Keratinocyte (primary cell): ENCODE measurements around the gene ZFP3.

Experiments used
- CTCF ChIP-seq, 3 experiments: IDR thresholded peaks in 1 of 3; conservative IDR thresholded peaks in 1 of 3; optimal IDR thresholded peaks in 1 of 3; 2 replicates in 2 of 3; 3 replicates in 1 of 3; pipeline versions ENCODE3 to v1.5.1; 2011; ENCODE audit warnings: low read length in 3 of 3, mild to moderate bottlenecking in 3 of 3, moderate library complexity in 2 of 3, control low read depth in 1 of 3, inconsistent platforms in 1 of 3; ENCODE audit not compliant: insufficient read depth in 2 of 3; ENCODE audit errors: extremely low read depth in 1 of 3
- EZH2 ChIP-seq: IDR thresholded peaks from one replicate; pipeline ENCODE4 v1.6.1; 2012; ENCODE audit warnings: inconsistent platforms, mild to moderate bottlenecking, low read length, moderate library complexity

GRCh38 chr17:5080591-5080990 is 2.3 kb downstream of the ZFP3 start:
- TF ChIP-seq CTCF (optimal IDR thresholded peaks at IDR 0.05 in 1 of 3, IDR thresholded peaks at IDR 0.05 in 1 of 3, conservative IDR thresholded peaks at IDR 0.05 in 1 of 3; ENCODE audit: extremely low read depth in 1 of 3, insufficient read depth in 2 of 3, low read length in 3 of 3) (no peak), EZH2 (no peak)
